Measurements from ENCODE around the gene CACFD1. TPM values are rescaled to one million over a fixed set of nuclear protein-coding genes. Genes with fewer than 3 reads are reported as not detected.

The CACFD1 gene
- total and polyA plus RNA-seq, 2 of the 13 experiments (the other 11 are each of a cell fraction or from before 2014, with no cell fraction given) = 13.8 to 14.6 TPM

GRCh38 chr9:133429641-133430161 lies 30.1 kb upstream of the CACFD1 start (continued):
- TF ChIP-seq, protein P1, sequence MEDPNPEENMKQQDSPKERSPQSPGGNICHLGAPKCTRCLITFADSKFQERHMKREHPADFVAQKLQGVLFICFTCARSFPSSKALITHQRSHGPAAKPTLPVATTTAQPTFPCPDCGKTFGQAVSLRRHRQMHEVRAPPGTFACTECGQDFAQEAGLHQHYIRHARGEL (CRISPR knock-in tag; IDR thresholded peaks at IDR 0.05) = no peak
- TF ChIP-seq ZSCAN20 (CRISPR knock-in tag; IDR thresholded peaks at IDR 0.05; ENCODE audit: borderline replicate concordance) = no peak
- no peak for TF ChIP-seq ZNF296 (CRISPR knock-in tag; conservative IDR thresholded peaks at IDR 0.05)
- TF ChIP-seq JUN (CRISPR knock-in tag; IDR thresholded peaks at IDR 0.05) = no peak
- 0 out of 2 replicates have a peak, but pooled peaks have one; percentile 18 for TF ChIP-seq SAP130 (CRISPR knock-in tag; IDR thresholded peaks at IDR 0.05; ENCODE audit: low read depth)
- 0 out of 2 replicates have a peak, but pooled peaks have one; percentile 56 for TF ChIP-seq ZNF274 (CRISPR knock-in tag; IDR thresholded peaks at IDR 0.05)
- peak; percentile 67; the same call in 1 of the 2 replicates for TF ChIP-seq KDM2A (CRISPR knock-in tag; IDR thresholded peaks at IDR 0.05; ENCODE audit: borderline replicate concordance, low read depth)
- TF ChIP-seq XRCC5 (optimal IDR thresholded peaks at IDR 0.05; ENCODE audit: low read length) = peak; percentile 27
- no peak for TF ChIP-seq AGO1 (IDR thresholded peaks at IDR 0.05; ENCODE audit: low read depth, low read length, poor library complexity, severe bottlenecking)
- 0 out of 2 replicates have a peak, but pooled peaks have one; percentile 54 for TF ChIP-seq PCBP1 (IDR thresholded peaks at IDR 0.05; ENCODE audit: borderline replicate concordance, low read depth, low read length)
- TF ChIP-seq, protein P2, sequence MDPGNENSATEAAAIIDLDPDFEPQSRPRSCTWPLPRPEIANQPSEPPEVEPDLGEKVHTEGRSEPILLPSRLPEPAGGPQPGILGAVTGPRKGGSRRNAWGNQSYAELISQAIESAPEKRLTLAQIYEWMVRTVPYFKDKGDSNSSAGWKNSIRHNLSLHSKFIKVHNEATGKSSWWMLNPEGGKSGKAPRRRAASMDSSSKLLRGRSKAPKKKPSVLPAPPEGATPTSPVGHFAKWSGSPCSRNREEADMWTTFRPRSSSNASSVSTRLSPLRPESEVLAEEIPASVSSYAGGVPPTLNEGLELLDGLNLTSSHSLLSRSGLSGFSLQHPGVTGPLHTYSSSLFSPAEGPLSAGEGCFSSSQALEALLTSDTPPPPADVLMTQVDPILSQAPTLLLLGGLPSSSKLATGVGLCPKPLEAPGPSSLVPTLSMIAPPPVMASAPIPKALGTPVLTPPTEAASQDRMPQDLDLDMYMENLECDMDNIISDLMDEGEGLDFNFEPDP (CRISPR knock-in tag; conservative IDR thresholded peaks at IDR 0.05) = no peak
- TF ChIP-seq SNAI1 (CRISPR knock-in tag; IDR thresholded peaks at IDR 0.05; ENCODE audit: borderline replicate concordance) = no peak
- TF ChIP-seq, protein P3, sequence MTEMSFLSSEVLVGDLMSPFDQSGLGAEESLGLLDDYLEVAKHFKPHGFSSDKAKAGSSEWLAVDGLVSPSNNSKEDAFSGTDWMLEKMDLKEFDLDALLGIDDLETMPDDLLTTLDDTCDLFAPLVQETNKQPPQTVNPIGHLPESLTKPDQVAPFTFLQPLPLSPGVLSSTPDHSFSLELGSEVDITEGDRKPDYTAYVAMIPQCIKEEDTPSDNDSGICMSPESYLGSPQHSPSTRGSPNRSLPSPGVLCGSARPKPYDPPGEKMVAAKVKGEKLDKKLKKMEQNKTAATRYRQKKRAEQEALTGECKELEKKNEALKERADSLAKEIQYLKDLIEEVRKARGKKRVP (CRISPR knock-in tag; IDR thresholded peaks at IDR 0.05) = no peak
- TF ChIP-seq CREBL2 (CRISPR knock-in tag; IDR thresholded peaks at IDR 0.05; ENCODE audit: borderline replicate concordance) = no peak
- no peak for TF ChIP-seq ZNF550 (CRISPR knock-in tag; IDR thresholded peaks at IDR 0.05; ENCODE audit: borderline replicate concordance)
- peak; percentile 47; the same call in 1 of the 2 replicates for TF ChIP-seq ZFX (CRISPR knock-in tag; IDR thresholded peaks at IDR 0.05; ENCODE audit: low read depth)
- no peak for TF ChIP-seq KLF15 (CRISPR knock-in tag; IDR thresholded peaks at IDR 0.05; ENCODE audit: borderline replicate concordance)
- TF ChIP-seq, protein P4, sequence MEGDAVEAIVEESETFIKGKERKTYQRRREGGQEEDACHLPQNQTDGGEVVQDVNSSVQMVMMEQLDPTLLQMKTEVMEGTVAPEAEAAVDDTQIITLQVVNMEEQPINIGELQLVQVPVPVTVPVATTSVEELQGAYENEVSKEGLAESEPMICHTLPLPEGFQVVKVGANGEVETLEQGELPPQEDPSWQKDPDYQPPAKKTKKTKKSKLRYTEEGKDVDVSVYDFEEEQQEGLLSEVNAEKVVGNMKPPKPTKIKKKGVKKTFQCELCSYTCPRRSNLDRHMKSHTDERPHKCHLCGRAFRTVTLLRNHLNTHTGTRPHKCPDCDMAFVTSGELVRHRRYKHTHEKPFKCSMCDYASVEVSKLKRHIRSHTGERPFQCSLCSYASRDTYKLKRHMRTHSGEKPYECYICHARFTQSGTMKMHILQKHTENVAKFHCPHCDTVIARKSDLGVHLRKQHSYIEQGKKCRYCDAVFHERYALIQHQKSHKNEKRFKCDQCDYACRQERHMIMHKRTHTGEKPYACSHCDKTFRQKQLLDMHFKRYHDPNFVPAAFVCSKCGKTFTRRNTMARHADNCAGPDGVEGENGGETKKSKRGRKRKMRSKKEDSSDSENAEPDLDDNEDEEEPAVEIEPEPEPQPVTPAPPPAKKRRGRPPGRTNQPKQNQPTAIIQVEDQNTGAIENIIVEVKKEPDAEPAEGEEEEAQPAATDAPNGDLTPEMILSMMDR (CRISPR knock-in tag; IDR thresholded peaks at IDR 0.05) = peak; percentile 76

Measured in HepG2 (cell line).